ENCODE results near the gene ATP10A.

The ATP10A gene, protein sequence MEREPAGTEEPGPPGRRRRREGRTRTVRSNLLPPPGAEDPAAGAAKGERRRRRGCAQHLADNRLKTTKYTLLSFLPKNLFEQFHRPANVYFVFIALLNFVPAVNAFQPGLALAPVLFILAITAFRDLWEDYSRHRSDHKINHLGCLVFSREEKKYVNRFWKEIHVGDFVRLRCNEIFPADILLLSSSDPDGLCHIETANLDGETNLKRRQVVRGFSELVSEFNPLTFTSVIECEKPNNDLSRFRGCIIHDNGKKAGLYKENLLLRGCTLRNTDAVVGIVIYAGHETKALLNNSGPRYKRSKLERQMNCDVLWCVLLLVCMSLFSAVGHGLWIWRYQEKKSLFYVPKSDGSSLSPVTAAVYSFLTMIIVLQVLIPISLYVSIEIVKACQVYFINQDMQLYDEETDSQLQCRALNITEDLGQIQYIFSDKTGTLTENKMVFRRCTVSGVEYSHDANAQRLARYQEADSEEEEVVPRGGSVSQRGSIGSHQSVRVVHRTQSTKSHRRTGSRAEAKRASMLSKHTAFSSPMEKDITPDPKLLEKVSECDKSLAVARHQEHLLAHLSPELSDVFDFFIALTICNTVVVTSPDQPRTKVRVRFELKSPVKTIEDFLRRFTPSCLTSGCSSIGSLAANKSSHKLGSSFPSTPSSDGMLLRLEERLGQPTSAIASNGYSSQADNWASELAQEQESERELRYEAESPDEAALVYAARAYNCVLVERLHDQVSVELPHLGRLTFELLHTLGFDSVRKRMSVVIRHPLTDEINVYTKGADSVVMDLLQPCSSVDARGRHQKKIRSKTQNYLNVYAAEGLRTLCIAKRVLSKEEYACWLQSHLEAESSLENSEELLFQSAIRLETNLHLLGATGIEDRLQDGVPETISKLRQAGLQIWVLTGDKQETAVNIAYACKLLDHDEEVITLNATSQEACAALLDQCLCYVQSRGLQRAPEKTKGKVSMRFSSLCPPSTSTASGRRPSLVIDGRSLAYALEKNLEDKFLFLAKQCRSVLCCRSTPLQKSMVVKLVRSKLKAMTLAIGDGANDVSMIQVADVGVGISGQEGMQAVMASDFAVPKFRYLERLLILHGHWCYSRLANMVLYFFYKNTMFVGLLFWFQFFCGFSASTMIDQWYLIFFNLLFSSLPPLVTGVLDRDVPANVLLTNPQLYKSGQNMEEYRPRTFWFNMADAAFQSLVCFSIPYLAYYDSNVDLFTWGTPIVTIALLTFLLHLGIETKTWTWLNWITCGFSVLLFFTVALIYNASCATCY (N-terminal part only)

DNA sequence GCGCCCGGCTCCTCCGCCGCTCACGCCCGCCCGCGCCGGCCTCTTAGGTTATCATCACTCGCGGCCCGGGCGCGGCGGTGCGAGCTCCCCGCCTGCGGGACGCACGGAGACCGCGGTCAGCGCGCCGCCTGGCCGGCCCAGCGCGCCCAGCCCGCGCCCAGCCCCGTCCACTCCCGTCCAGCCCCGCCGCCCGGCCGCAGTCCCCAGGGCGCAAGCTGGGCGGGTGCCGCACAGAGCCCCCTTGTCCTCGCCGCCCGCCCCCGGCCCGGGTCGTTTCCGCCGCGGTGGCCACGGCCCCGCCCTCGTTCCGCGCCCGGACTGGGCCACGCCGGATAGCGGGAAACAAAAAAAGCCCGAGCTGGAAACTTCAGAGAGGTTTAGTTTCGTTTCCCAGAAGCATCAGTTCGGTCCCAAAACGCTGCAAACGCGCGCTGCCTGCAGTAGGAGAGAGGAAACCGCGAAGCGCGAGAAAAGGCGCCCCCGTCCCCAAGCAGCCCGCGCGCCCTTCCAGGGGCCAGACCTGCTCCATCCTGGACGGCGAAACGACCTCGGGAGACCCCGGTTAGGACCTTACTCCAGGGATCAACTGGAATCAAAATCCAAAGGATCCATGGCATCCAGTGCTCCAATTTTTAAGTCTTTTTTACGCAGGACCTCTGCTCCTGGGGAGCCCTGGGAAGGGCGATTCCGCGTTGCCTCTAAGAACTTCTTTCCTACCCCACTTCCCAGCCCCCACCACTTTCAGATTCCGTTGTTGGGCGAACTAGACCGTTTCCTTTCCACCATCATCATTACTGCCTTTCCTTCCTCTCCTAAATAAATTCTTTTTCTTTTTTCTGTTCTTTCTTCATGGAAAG, at the start of gene ATP10A:
Gene ATP10A (minus strand): TSS at position 217 of the 857 bp plus-strand sequence. CDS start 231 bp downstream, outside the sequence.
- in situ Hi-C loops (cut with HindIII; ENCODE audit: low pct_ligation_motif_present, low sequenced_read_pairs), result no loop called here
- DNase-seq, result peak; percentile 40

DNA sequence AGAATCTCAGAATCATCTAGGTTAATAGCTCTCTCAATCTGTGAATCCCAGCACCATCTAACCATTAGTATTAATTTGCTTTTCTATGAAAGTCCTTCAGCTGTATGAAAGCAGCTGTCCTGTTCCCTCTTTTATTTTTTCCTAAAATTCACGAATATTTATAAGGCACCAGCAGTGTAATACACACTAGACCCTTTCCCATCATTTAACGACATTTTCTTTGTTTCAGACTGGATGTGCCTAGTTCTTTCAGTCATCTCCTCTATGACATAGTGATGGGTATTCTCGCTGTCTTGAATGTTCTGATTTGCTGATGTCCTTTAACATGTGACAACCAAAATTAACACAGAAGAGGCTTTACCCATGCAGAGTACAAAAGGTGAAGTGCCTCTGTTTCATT, 48.9 kb upstream of the ATP10A start:
- DNase-seq, result no peak
- TF ChIP-seq, protein P1, sequence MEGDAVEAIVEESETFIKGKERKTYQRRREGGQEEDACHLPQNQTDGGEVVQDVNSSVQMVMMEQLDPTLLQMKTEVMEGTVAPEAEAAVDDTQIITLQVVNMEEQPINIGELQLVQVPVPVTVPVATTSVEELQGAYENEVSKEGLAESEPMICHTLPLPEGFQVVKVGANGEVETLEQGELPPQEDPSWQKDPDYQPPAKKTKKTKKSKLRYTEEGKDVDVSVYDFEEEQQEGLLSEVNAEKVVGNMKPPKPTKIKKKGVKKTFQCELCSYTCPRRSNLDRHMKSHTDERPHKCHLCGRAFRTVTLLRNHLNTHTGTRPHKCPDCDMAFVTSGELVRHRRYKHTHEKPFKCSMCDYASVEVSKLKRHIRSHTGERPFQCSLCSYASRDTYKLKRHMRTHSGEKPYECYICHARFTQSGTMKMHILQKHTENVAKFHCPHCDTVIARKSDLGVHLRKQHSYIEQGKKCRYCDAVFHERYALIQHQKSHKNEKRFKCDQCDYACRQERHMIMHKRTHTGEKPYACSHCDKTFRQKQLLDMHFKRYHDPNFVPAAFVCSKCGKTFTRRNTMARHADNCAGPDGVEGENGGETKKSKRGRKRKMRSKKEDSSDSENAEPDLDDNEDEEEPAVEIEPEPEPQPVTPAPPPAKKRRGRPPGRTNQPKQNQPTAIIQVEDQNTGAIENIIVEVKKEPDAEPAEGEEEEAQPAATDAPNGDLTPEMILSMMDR (IDR thresholded peaks at IDR 0.05; ENCODE audit: low read depth, low read length, missing control alignments), result no peak
- in situ Hi-C loops (cut with HindIII; ENCODE audit: low pct_ligation_motif_present, low sequenced_read_pairs), result no loop called here
- Histone ChIP-seq H3K4me3 (ENCODE audit: low read depth, low read length) (no peak overlapping the region), H3K27me3 (replicated peaks) (no peaks in the 10 kb centered on the region), H3K36me3 (replicated peaks) (no peaks in the 10 kb centered on the region), H3K27ac (no peak overlapping the region)

More for the DNA sequence above, at the start of gene ATP10A:
- H3K36me3 ChIP-seq (replicated peaks), result no peaks in the 10 kb centered on the region
- TF ChIP-seq, protein P1 (IDR thresholded peaks at IDR 0.05; ENCODE audit: low read depth, low read length, missing control alignments), result no peak
- H3K4me3 ChIP-seq (ENCODE audit: low read depth, low read length), result peak within 1 kb of the TSS; percentile 61
- H3K27me3 ChIP-seq (replicated peaks), result no peaks in the 10 kb centered on the region
- H3K27ac ChIP-seq, result no peak within 1 kb of the TSS

DNA sequence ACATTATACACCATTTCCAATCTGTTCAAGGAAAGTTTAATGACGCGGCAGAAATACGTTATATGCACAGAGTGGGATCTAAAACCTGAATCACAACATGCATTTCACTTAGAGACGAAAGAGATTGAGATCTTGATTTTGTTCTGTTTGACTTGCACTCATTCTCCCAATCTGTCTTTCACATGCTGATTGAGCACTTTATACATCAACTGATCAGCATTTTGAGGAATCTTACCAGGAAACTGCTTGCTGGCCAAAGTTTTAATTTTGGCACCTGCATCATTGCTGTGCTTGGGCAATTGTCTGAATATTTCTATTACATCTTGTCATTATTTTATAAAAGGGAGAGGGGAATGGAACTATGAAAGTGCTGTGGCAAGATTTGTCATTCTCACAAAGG, 47.7 kb upstream of the ATP10A start:
- in situ Hi-C loops (cut with HindIII; ENCODE audit: low pct_ligation_motif_present, low sequenced_read_pairs), result no loop called here
- Histone ChIP-seq H3K36me3 (replicated peaks) (no peaks in the 10 kb centered on the region), H3K27ac (no peak overlapping the region), H3K4me3 (ENCODE audit: low read depth, low read length) (no peak overlapping the region), H3K27me3 (replicated peaks) (no peaks in the 10 kb centered on the region)
- no peak for DNase-seq
- TF ChIP-seq, protein P1 (IDR thresholded peaks at IDR 0.05; ENCODE audit: low read depth, low read length, missing control alignments), result no peak

DNA sequence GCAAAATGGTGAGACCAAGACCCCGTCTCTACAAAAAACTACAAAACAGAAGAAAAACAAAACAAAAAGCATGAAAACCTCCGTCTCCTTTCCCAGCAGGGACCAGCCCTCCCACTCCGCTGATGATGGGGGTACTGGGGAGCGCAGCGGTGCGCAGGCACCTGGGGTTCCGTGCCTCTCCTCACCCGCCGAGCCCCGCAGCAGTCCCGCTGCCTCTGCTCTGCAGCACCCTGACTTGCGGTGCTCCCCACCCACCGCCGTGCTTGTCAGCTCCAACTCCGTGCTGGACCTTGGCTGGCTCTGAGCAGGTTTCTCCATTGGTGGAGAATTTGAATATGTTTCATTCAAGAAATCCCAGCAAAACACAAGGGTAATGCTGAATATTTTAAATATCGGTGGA, 46.7 kb upstream of the ATP10A start:
- no peak for DNase-seq
- Histone ChIP-seq H3K27me3 (replicated peaks) (no peaks in the 10 kb centered on the region), H3K27ac (no peak overlapping the region), H3K36me3 (replicated peaks) (no peaks in the 10 kb centered on the region), H3K4me3 (ENCODE audit: low read depth, low read length) (no peak overlapping the region)
- TF ChIP-seq, protein P1 (IDR thresholded peaks at IDR 0.05; ENCODE audit: low read depth, low read length, missing control alignments), result no peak
- in situ Hi-C loops (cut with HindIII; ENCODE audit: low pct_ligation_motif_present, low sequenced_read_pairs), result no loop called here

DNA sequence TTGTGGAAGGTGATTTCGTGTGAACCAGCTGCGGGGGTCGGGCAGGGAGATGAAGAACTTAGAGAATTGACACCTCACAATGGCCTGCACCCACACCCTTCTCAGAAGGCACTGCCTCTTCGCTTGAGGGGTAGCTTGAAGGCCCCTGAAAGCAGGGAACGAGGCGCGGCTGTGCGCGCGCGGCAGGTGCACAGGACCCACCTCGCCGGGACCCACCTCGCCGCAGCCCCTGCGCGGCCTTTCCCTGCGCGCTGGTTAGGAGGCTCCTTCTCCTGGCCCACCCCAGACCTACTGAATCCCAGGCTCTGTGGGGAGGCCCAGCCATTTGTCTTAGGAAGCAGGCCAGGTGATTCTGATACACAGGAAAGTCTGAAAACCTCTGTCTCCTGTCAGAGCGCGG, 46.2 kb upstream of the ATP10A start:
- no peaks in the 10 kb centered on the region for H3K36me3 ChIP-seq (replicated peaks)
- TF ChIP-seq, protein P1 (IDR thresholded peaks at IDR 0.05; ENCODE audit: low read depth, low read length, missing control alignments), result no peak
- DNase-seq, result no peak
- in situ Hi-C loops (cut with HindIII; ENCODE audit: low pct_ligation_motif_present, low sequenced_read_pairs), result no loop called here
- H3K27ac ChIP-seq, result no peak overlapping the region
- H3K27me3 ChIP-seq (replicated peaks), result no peaks in the 10 kb centered on the region
- H3K4me3 ChIP-seq (ENCODE audit: low read depth, low read length), result no peak overlapping the region

All from brain microvascular endothelial cell (primary cell).